ENCODE data around the gene PGA5. TPM values are rescaled to one million over a fixed set of nuclear protein-coding genes. Genes with fewer than 3 reads are reported as not detected.

PGA5 gene
- total and polyA plus RNA-seq, 9 of the 15 experiments (the other 6 are each of a cell fraction or from before 2014, with no cell fraction given), result not detected

DNA sequence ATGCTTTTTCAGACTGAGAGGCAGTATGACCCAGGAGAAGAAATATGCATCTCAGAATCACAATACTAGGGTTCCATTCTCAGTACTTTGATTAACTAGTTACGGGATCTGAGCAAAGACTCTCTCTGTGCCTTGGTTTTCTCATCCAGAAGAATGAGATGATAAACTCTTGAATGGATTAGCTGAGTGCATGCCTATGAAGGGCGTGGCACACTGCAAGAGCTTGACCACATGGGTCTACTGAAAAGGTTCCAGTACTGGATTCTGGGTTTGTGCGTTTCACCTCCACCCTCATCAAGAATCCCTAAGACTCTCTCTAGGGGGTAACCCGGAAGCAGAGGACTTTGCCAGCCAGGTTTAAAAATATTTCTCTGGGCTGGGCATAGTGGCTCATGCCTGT, 25.6 kb downstream of the PGA5 start:
- POLR2A ChIA-PET, result interaction anchor here (1.0 to 1.1 kb wide), 4 partner anchors 8 to 119 kb away, joined by 3 to 5 read pairs (median 4); no protein-coding TSS in a partner anchor
- WGBS (ENCODE audit: insufficient coverage, low coverage, missing lambda C conversion rate), result 9% methylated on average over 4 of the region's 4 CpGs
- ATAC-seq, result peak; percentile 88
- Histone ChIP-seq H3K9me1 (ENCODE audit: control insufficient read depth, insufficient read depth, low read length) (no peaks in the 10 kb centered on the region), H3K27me3 (ENCODE audit: control insufficient read depth in 2 of 2, insufficient read depth in 2 of 2, low read length in 2 of 2) (no peaks in the 10 kb centered on the region), H4K20me1 (replicated peaks; ENCODE audit: control insufficient read depth, insufficient read depth, low read length) (no peaks in the 10 kb centered on the region), H3K4me3 (no peak overlapping the region), H3K36me3 (ENCODE audit: control insufficient read depth, insufficient read depth, low read length) (no peaks in the 10 kb centered on the region), H3K9ac (ENCODE audit: insufficient read depth in 1 of 2, low read depth in 2 of 2, low read length in 2 of 2) (no peak overlapping the region), H3K79me2 (ENCODE audit: control insufficient read depth, insufficient read depth, low read length) (no peaks in the 10 kb centered on the region), H3K9me3 (replicated peaks; ENCODE audit: control insufficient read depth, insufficient read depth, low read depth, low read length) (no peaks in the 10 kb centered on the region), H3K4me1 (replicated peaks in 1 of 2; ENCODE audit: control insufficient read depth in 2 of 2, insufficient read depth in 2 of 2, low read length in 2 of 2) (peaks cover 15 to 30% of the 10 kb centered on the region in 2 experiments; a peak in 4 of 5 replicates), H3K27ac (ENCODE audit: extremely low read depth, low read depth, low read length) (no peak overlapping the region), H3K4me2 (ENCODE audit: insufficient read depth, low read length) (peak overlapping the region; percentile 55; the same call in 1 of the 2 replicates), H2AFZ (ENCODE audit: low read depth, low read length) (peak overlapping the region; percentile 93)
- DNase-seq (ENCODE audit: extremely low read depth in 1 of 4, low spot score in 3 of 4), result peak; percentile 64 to 74 (median 68)
- no TSS peak for BruUV-seq (replicated peaks)
- CTCF ChIA-PET (ENCODE audit: low intra/inter-chr PET ratio), result no interaction called here
- peak; percentile 86 for FAIRE-seq
- intact Hi-C loops (cut with micrococcal nuclease) (no loop called here), in situ Hi-C loops (cut with MboI) (no loop called here)
- TF ChIP-seq TAF7 (tag; IDR thresholded peaks at IDR 0.05), result no peak
- TF ChIP-seq CREB1 (IDR thresholded peaks at IDR 0.05), result no peak
- TF ChIP-seq CREB1 (CRISPR knock-in tag; IDR thresholded peaks at IDR 0.05), result no peak
- TF ChIP-seq BRF1 (IDR thresholded peaks at IDR 0.05; ENCODE audit: borderline replicate concordance, extremely low read depth, insufficient read length), result no peak
- no peak for TF ChIP-seq ESRRA (IDR thresholded peaks at IDR 0.05; ENCODE audit: borderline replicate concordance, low read depth)
- no peak for TF ChIP-seq JUNB (CRISPR knock-in tag; conservative IDR thresholded peaks at IDR 0.05)
- TF ChIP-seq MTA1 (IDR thresholded peaks at IDR 0.05; ENCODE audit: borderline replicate concordance), result no peak
- TF ChIP-seq CHCHD3 (CRISPR knock-in tag; IDR thresholded peaks at IDR 0.05), result no peak
- TF ChIP-seq, protein P1, sequence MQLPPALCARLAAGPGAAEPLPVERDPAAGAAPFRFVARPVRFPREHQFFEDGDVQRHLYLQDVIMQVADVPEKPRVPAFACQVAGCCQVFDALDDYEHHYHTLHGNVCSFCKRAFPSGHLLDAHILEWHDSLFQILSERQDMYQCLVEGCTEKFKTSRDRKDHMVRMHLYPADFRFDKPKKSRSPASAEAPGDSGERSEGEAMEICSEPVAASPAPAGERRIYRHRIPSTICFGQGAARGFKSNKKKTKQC (CRISPR knock-in tag; IDR thresholded peaks at IDR 0.05), result no peak
- peak; percentile 64 to 77; a peak in 2 of 4 replicates for TF ChIP-seq KDM1A (IDR thresholded peaks at IDR 0.05)
- TF ChIP-seq, protein P2, sequence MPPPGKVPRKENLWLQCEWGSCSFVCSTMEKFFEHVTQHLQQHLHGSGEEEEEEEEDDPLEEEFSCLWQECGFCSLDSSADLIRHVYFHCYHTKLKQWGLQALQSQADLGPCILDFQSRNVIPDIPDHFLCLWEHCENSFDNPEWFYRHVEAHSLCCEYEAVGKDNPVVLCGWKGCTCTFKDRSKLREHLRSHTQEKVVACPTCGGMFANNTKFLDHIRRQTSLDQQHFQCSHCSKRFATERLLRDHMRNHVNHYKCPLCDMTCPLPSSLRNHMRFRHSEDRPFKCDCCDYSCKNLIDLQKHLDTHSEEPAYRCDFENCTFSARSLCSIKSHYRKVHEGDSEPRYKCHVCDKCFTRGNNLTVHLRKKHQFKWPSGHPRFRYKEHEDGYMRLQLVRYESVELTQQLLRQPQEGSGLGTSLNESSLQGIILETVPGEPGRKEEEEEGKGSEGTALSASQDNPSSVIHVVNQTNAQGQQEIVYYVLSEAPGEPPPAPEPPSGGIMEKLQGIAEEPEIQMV (tag; conservative IDR thresholded peaks at IDR 0.05; ENCODE audit: low read depth), result no peak
- no peak for TF ChIP-seq ZNF24 (IDR thresholded peaks at IDR 0.05)
- no peak for TF ChIP-seq RBBP5 (IDR thresholded peaks at IDR 0.05; ENCODE audit: borderline replicate concordance, insufficient read depth, low read length, poor library complexity, severe bottlenecking)
- TF ChIP-seq, protein P3, sequence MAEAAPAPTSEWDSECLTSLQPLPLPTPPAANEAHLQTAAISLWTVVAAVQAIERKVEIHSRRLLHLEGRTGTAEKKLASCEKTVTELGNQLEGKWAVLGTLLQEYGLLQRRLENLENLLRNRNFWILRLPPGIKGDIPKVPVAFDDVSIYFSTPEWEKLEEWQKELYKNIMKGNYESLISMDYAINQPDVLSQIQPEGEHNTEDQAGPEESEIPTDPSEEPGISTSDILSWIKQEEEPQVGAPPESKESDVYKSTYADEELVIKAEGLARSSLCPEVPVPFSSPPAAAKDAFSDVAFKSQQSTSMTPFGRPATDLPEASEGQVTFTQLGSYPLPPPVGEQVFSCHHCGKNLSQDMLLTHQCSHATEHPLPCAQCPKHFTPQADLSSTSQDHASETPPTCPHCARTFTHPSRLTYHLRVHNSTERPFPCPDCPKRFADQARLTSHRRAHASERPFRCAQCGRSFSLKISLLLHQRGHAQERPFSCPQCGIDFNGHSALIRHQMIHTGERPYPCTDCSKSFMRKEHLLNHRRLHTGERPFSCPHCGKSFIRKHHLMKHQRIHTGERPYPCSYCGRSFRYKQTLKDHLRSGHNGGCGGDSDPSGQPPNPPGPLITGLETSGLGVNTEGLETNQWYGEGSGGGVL (CRISPR knock-in tag; IDR thresholded peaks at IDR 0.05), result no peak
- 0 out of 2 replicates have a peak, but pooled peaks have one; percentile 5 for TF ChIP-seq TAL1 (IDR thresholded peaks at IDR 0.05)
- TF ChIP-seq RCOR1 (IDR thresholded peaks at IDR 0.05; ENCODE audit: borderline replicate concordance in 1 of 2, low read depth in 2 of 2, low read length in 2 of 2), result peak; percentile 23 to 70; a peak in 3 of 4 replicates
- no peak for TF ChIP-seq ZC3H4 (CRISPR knock-in tag; IDR thresholded peaks at IDR 0.05; ENCODE audit: borderline replicate concordance)
- TF ChIP-seq MYC (IDR thresholded peaks at IDR 0.05; ENCODE audit: low read depth, low read length), result 0 out of 2 replicates have a peak, but pooled peaks have one; percentile 32
- no peak for TF ChIP-seq MYC (CRISPR knock-in tag; IDR thresholded peaks at IDR 0.05; ENCODE audit: borderline replicate concordance, low read depth)
- TF ChIP-seq ILK (tag; IDR thresholded peaks at IDR 0.05; ENCODE audit: borderline replicate concordance, low read depth), result no peak

All from K562 (cell line).